GM23338 (cell line): ENCODE measurements around the gene FIGN. TPM values are rescaled to one million over a fixed set of nuclear protein-coding genes. Genes with fewer than 3 reads are reported as not detected.

Source experiments
- ATAC-seq: fragments of 200-7000 bp; cut with Tn5 transposase; 3 replicates; pipeline ENCODE4 v1.9.1; 2020
- DNase-seq: peaks from one replicate; pipeline ENCODE4 v3.0.0-alpha.2; 2015; ENCODE audit warnings: low spot score
- H2AFZ ChIP-seq: fragments of 200-600 bp; sonication (generic); 2 replicates; pipeline ENCODE4 v1.8.0; 2016; ENCODE audit warnings: antibody characterized with exemption, mild to moderate bottlenecking, moderate library complexity
- H3F3A ChIP-seq: fragments of 200-600 bp; sonication (generic); replicated peaks from 2 replicates; pipeline ENCODE4 v1.8.0; 2017; ENCODE audit warnings: antibody characterized with exemption, mixed run types, low read depth
- H3K27ac ChIP-seq: fragments of 200-600 bp; sonication (generic); 2 replicates; pipeline ENCODE4 v1.6.1; 2016; ENCODE audit warnings: low read depth
- H3K27me3 ChIP-seq: fragments of 200-600 bp; sonication (generic); 2 replicates; pipeline ENCODE4 v1.8.0; 2016; ENCODE audit warnings: mild to moderate bottlenecking, mixed run types, moderate library complexity; ENCODE audit not compliant: insufficient read depth
- H3K36me3 ChIP-seq: fragments of 200-600 bp; sonication (generic); 2 replicates; pipeline ENCODE4 v1.8.0; 2016; ENCODE audit warnings: mild to moderate bottlenecking; ENCODE audit not compliant: insufficient read depth
- H3K4me1 ChIP-seq: fragments of 200-600 bp; sonication (generic); 2 replicates; pipeline ENCODE4 v1.8.0; 2016; ENCODE audit warnings: mild to moderate bottlenecking, moderate library complexity; ENCODE audit not compliant: insufficient read depth
- H3K4me2 ChIP-seq: fragments of 200-600 bp; sonication (generic); 2 replicates; pipeline ENCODE4 v1.7.1; 2017; ENCODE audit warnings: mixed run types
- H3K4me3 ChIP-seq: fragments of 200-600 bp; sonication (generic); 2 replicates; pipeline ENCODE4 v1.6.1; 2016; ENCODE audit warnings: mixed run types
- H3K79me2 ChIP-seq: fragments of 200-600 bp; sonication (generic); replicated peaks from 2 replicates; pipeline ENCODE4 v1.8.0; 2017; ENCODE audit warnings: mild to moderate bottlenecking; ENCODE audit not compliant: insufficient read depth
- H3K9me2 ChIP-seq: fragments of 200-600 bp; sonication (generic); 2 replicates; pipeline ENCODE4 v1.8.0; 2017; ENCODE audit not compliant: insufficient read depth
- H4K20me1 ChIP-seq: fragments of 200-600 bp; sonication (generic); replicated peaks from 2 replicates; pipeline ENCODE4 v1.8.0; 2017; ENCODE audit warnings: mild to moderate bottlenecking; ENCODE audit not compliant: insufficient read depth
- H3K27ac Mint-ChIP-seq: 2 replicates; pipeline ENCODE4 v1.8.0; 2020; ENCODE audit warnings: inconsistent platforms, mild to moderate bottlenecking, moderate library complexity, mixed read lengths
- H3K27me3 Mint-ChIP-seq: 3 replicates; pipeline ENCODE4 v1.8.0; 2022; ENCODE audit warnings: low read depth, mild to moderate bottlenecking, moderate library complexity, mixed read lengths, inconsistent platforms; ENCODE audit not compliant: insufficient read depth, poor library complexity
- H3K36me3 Mint-ChIP-seq: 3 replicates; pipeline ENCODE4 v1.8.0; 2021; ENCODE audit warnings: low read depth, mild to moderate bottlenecking, inconsistent platforms, moderate library complexity, mixed read lengths
- H3K4me1 Mint-ChIP-seq: 3 replicates; pipeline ENCODE4 v1.8.0; 2020; ENCODE audit warnings: mild to moderate bottlenecking, inconsistent platforms, mixed read lengths
- H3K4me3 Mint-ChIP-seq: 3 replicates; pipeline ENCODE4 v1.8.0; 2021; ENCODE audit warnings: moderate library complexity, mild to moderate bottlenecking, inconsistent platforms, mixed read lengths
- H3K9me3 Mint-ChIP-seq: 3 replicates; pipeline ENCODE4 v1.8.0; 2020; ENCODE audit warnings: moderate library complexity, mild to moderate bottlenecking, inconsistent platforms, mixed read lengths
- CREB1 ChIP-seq: fragments of 250-450 bp; sonication (Bioruptor Pico); IDR thresholded peaks from 2 replicates; pipeline ENCODE4 v1.5.0; 2020; ENCODE audit warnings: low read depth, mild to moderate bottlenecking, moderate library complexity
- EZH2 ChIP-seq: fragments of 200-600 bp; sonication (generic); IDR thresholded peaks from one replicate; pipeline ENCODE4 v1.8.0; 2017; ENCODE audit warnings: antibody characterized with exemption, mild to moderate bottlenecking, low read depth; ENCODE audit not compliant: unreplicated experiment
- EZH2phosphoT487 ChIP-seq: fragments of 200-600 bp; sonication (generic); IDR thresholded peaks from one replicate; pipeline ENCODE4 v1.8.1; 2018; ENCODE audit warnings: antibody characterized with exemption; ENCODE audit not compliant: unreplicated experiment
- JUNB ChIP-seq: IDR thresholded peaks from one replicate; pipeline ENCODE4 v1.6.1; 2016; ENCODE audit warnings: antibody characterized with exemption; ENCODE audit not compliant: unreplicated experiment
- NANOG ChIP-seq: IDR thresholded peaks from 2 replicates; pipeline ENCODE4 v1.6.1; 2016; ENCODE audit warnings: antibody characterized with exemption, borderline replicate concordance
- STAT1 ChIP-seq: IDR thresholded peaks from one replicate; pipeline ENCODE4 v1.6.1; 2016; ENCODE audit warnings: antibody characterized with exemption; ENCODE audit not compliant: unreplicated experiment
- ZNF331 ChIP-seq: fragments of 250-450 bp; sonication (Bioruptor Pico); IDR thresholded peaks from 2 replicates; pipeline ENCODE4 v1.5.0; 2020; ENCODE audit warnings: low read depth, mild to moderate bottlenecking, moderate library complexity
- polyA plus RNA-seq: library from polyadenylated mRNA; unstranded; fragments of >200 nt; fragmentation: Nextera tagmentation; extraction: Ambion mirVana; gene quantifications from 2 replicates; pipeline ENCODE4 v1.2.1, GENCODE V29; 2016
- total RNA-seq: library from RNA; depleted of rRNA; stranded (reverse); fragments of >200 nt; shearing (Covaris generic); gene quantifications from 2 replicates; pipeline ENCODE4 v1.2.3, GENCODE V29; 2014
- TF ChIP-seq, protein P1 (sequence below): fragments of 250-450 bp; sonication (Bioruptor Pico); IDR thresholded peaks from 2 replicates; pipeline ENCODE4 v1.5.0; 2020; ENCODE audit warnings: mild to moderate bottlenecking, moderate library complexity
- TF ChIP-seq, protein P2 (sequence below), 2 experiments: fragments of 200-600 bp in 1 of 2; sonication (generic) in 1 of 2; conservative IDR thresholded peaks; 2 replicates each; pipeline versions ENCODE4 v1.5.1 to v1.6.1; 2016 to 2017; ENCODE audit warnings: antibody characterized with exemption in 2 of 2, low read depth in 2 of 2, mild to moderate bottlenecking in 2 of 2, moderate library complexity in 1 of 2

Gene FIGN
- total and polyA plus RNA-seq, 2 experiments from 2014 or later: 17.2 to 23.6 TPM

DNA sequence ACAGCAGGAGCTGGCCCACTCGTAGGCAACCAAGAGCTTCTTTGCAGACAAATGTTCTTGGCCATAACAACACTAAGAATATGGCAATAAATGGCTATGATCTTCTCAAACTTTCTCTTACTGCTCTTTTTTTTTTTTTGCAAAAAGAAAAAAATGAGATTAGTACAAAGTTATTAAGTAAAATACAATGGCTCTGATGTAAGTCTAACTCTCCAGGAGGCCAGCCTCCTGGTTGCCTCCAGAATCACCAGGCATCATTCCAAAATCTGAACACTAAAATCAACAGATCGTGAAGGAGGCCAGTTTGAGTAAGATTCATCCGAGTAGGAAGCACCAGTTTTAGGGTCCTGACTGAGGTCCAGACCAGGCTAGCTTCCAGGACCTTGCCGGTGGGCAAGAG is 20.8 kb upstream of the FIGN start:
- H2AFZ ChIP-seq: no peak overlapping the region

More for the DNA sequence above, 20.8 kb upstream of the FIGN start:
- TF ChIP-seq, protein P1, sequence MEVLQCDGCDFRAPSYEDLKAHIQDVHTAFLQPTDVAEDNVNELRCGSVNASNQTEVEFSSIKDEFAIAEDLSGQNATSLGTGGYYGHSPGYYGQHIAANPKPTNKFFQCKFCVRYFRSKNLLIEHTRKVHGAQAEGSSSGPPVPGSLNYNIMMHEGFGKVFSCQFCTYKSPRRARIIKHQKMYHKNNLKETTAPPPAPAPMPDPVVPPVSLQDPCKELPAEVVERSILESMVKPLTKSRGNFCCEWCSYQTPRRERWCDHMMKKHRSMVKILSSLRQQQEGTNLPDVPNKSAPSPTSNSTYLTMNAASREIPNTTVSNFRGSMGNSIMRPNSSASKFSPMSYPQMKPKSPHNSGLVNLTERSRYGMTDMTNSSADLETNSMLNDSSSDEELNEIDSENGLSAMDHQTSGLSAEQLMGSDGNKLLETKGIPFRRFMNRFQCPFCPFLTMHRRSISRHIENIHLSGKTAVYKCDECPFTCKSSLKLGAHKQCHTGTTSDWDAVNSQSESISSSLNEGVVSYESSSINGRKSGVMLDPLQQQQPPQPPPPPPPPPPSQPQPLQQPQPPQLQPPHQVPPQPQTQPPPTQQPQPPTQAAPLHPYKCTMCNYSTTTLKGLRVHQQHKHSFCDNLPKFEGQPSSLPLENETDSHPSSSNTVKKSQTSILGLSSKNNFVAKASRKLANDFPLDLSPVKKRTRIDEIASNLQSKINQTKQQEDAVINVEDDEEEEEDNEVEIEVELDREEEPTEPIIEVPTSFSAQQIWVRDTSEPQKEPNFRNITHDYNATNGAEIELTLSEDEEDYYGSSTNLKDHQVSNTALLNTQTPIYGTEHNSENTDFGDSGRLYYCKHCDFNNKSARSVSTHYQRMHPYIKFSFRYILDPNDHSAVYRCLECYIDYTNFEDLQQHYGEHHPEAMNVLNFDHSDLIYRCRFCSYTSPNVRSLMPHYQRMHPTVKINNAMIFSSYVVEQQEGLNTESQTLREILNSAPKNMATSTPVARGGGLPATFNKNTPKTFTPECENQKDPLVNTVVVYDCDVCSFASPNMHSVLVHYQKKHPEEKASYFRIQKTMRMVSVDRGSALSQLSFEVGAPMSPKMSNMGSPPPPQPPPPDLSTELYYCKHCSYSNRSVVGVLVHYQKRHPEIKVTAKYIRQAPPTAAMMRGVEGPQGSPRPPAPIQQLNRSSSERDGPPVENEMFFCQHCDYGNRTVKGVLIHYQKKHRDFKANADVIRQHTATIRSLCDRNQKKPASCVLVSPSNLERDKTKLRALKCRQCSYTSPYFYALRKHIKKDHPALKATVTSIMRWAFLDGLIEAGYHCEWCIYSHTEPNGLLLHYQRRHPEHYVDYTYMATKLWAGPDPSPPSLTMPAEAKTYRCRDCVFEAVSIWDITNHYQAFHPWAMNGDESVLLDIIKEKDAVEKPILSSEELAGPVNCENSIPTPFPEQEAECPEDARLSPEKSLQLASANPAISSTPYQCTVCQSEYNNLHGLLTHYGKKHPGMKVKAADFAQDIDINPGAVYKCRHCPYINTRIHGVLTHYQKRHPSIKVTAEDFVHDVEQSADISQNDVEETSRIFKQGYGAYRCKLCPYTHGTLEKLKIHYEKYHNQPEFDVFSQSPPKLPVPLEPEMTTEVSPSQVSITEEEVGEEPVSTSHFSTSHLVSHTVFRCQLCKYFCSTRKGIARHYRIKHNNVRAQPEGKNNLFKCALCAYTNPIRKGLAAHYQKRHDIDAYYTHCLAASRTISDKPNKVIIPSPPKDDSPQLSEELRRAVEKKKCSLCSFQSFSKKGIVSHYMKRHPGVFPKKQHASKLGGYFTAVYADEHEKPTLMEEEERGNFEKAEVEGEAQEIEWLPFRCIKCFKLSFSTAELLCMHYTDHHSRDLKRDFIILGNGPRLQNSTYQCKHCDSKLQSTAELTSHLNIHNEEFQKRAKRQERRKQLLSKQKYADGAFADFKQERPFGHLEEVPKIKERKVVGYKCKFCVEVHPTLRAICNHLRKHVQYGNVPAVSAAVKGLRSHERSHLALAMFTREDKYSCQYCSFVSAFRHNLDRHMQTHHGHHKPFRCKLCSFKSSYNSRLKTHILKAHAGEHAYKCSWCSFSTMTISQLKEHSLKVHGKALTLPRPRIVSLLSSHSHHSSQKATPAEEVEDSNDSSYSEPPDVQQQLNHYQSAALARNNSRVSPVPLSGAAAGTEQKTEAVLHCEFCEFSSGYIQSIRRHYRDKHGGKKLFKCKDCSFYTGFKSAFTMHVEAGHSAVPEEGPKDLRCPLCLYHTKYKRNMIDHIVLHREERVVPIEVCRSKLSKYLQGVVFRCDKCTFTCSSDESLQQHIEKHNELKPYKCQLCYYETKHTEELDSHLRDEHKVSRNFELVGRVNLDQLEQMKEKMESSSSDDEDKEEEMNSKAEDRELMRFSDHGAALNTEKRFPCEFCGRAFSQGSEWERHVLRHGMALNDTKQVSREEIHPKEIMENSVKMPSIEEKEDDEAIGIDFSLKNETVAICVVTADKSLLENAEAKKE (CRISPR knock-in tag): no peak
- TF ChIP-seq NANOG (no peak), ZNF331 (CRISPR knock-in tag) (no peak), EZH2 (no peak), STAT1 (no peak), CREB1 (CRISPR knock-in tag) (no peak), EZH2phosphoT487 (no peak), JUNB (no peak)
- TF ChIP-seq, protein P2, sequence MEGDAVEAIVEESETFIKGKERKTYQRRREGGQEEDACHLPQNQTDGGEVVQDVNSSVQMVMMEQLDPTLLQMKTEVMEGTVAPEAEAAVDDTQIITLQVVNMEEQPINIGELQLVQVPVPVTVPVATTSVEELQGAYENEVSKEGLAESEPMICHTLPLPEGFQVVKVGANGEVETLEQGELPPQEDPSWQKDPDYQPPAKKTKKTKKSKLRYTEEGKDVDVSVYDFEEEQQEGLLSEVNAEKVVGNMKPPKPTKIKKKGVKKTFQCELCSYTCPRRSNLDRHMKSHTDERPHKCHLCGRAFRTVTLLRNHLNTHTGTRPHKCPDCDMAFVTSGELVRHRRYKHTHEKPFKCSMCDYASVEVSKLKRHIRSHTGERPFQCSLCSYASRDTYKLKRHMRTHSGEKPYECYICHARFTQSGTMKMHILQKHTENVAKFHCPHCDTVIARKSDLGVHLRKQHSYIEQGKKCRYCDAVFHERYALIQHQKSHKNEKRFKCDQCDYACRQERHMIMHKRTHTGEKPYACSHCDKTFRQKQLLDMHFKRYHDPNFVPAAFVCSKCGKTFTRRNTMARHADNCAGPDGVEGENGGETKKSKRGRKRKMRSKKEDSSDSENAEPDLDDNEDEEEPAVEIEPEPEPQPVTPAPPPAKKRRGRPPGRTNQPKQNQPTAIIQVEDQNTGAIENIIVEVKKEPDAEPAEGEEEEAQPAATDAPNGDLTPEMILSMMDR (conservative IDR thresholded peaks at IDR 0.05; ENCODE audit: low read depth in 2 of 2): no peak
- no peak overlapping the region for H3K4me2 ChIP-seq
- Mint-ChIP-seq H3K9me3 (no peaks in the 10 kb centered on the region), H3K4me1 (peaks cover 8% of the 10 kb centered on the region), H3K36me3 (no peaks in the 10 kb centered on the region), H3K4me3 (no peak overlapping the region), H3K27me3 (no peaks in the 10 kb centered on the region), H3K27ac (no peak overlapping the region)
- ATAC-seq: no peak
- no peaks in the 10 kb centered on the region for H3K9me2 ChIP-seq
- H3K4me1 ChIP-seq: no peaks in the 10 kb centered on the region
- no peaks in the 10 kb centered on the region for H3F3A ChIP-seq
- no peaks in the 10 kb centered on the region for H3K36me3 ChIP-seq
- H3K27ac ChIP-seq: no peak overlapping the region
- DNase-seq: no peak
- no peak overlapping the region for H3K4me3 ChIP-seq
- H4K20me1 ChIP-seq: no peaks in the 10 kb centered on the region
- H3K79me2 ChIP-seq: no peaks in the 10 kb centered on the region
- no peaks in the 10 kb centered on the region for H3K27me3 ChIP-seq
